Nephron progenitor cell (in vitro differentiated cells): Measurements from ENCODE around the gene CIB4.

Source experiments
- DNase-seq: peaks from one replicate; pipeline ENCODE4 v3.0.0; 2021
- H3K27ac Mint-ChIP-seq: 2 replicates; pipeline ENCODE4 v1.8.0; 2021; ENCODE audit warnings: mild to moderate bottlenecking, moderate library complexity, mixed read lengths
- H3K27me3 Mint-ChIP-seq: 2 replicates; pipeline ENCODE4 v1.8.0; 2021; ENCODE audit warnings: mild to moderate bottlenecking, low read depth, mixed read lengths; ENCODE audit not compliant: poor library complexity
- H3K36me3 Mint-ChIP-seq: 2 replicates; pipeline ENCODE4 v1.8.0; 2021; ENCODE audit warnings: low read depth, mixed read lengths
- H3K4me1 Mint-ChIP-seq: 2 replicates; pipeline ENCODE4 v1.8.0; 2021; ENCODE audit warnings: mixed read lengths
- H3K4me3 Mint-ChIP-seq: 2 replicates; pipeline ENCODE4 v1.8.0; 2021; ENCODE audit warnings: mild to moderate bottlenecking, moderate library complexity, mixed read lengths
- H3K9me3 Mint-ChIP-seq: 2 replicates; pipeline ENCODE4 v1.8.0; 2021; ENCODE audit warnings: mild to moderate bottlenecking, moderate library complexity, mixed read lengths
- TF ChIP-seq, protein P1 (sequence below): fragments of 200-600 bp; sonication (generic); IDR thresholded peaks from 2 replicates; pipeline ENCODE4 v1.5.0; 2021; ENCODE audit warnings: antibody characterized with exemption

CIB4 gene

DNA sequence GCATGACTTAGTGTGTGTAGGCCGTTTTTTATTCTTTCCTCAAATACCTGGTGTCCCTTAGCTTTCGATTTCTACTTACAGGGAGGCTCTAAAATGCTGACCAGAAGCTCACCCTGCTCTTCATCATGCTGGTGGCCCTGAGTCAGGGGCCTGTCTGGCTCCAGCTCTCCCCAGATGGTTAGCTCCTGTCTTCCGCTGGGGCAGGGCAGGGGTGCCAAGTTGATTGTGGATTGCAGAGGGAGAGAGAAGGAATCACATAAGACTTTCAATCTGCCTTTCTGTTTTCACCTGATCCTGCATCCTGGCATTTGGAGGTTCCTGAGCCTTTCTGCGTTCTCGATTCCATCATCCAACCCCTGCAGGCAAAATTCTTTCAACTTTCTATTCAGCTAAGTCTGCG, 4.2 kb downstream of the CIB4 start:
- no peaks in the 10 kb centered on the region for H3K27me3 Mint-ChIP-seq
- peaks cover 9% of the 10 kb centered on the region for H3K4me1 Mint-ChIP-seq
- H3K36me3 Mint-ChIP-seq: no peaks in the 10 kb centered on the region
- TF ChIP-seq, protein P1, sequence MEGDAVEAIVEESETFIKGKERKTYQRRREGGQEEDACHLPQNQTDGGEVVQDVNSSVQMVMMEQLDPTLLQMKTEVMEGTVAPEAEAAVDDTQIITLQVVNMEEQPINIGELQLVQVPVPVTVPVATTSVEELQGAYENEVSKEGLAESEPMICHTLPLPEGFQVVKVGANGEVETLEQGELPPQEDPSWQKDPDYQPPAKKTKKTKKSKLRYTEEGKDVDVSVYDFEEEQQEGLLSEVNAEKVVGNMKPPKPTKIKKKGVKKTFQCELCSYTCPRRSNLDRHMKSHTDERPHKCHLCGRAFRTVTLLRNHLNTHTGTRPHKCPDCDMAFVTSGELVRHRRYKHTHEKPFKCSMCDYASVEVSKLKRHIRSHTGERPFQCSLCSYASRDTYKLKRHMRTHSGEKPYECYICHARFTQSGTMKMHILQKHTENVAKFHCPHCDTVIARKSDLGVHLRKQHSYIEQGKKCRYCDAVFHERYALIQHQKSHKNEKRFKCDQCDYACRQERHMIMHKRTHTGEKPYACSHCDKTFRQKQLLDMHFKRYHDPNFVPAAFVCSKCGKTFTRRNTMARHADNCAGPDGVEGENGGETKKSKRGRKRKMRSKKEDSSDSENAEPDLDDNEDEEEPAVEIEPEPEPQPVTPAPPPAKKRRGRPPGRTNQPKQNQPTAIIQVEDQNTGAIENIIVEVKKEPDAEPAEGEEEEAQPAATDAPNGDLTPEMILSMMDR: no peak
- no peak for DNase-seq
- H3K9me3 Mint-ChIP-seq: no peaks in the 10 kb centered on the region
- H3K4me3 Mint-ChIP-seq: no peak overlapping the region
- no peak overlapping the region for H3K27ac Mint-ChIP-seq

- Mint-ChIP-seq H3K36me3 (no peaks in the 10 kb centered on the region), H3K4me3 (no peak overlapping the region), H3K27me3 (peaks cover 2% of the 10 kb centered on the region), H3K9me3 (no peaks in the 10 kb centered on the region), H3K4me1 (peaks cover 24% of the 10 kb centered on the region), H3K27ac (no peak overlapping the region)
- DNase-seq: no peak
- TF ChIP-seq, protein P1: no peak
Measured at GRCh38 chr2:26635401-26635800, 5.8 kb downstream of the CIB4 start.

GRCh38 chr2:26634636-26635230, 6.4 kb downstream of the CIB4 start:
- Mint-ChIP-seq H3K4me1 (peaks cover 28% of the 10 kb centered on the region), H3K4me3 (no peak overlapping the region), H3K27me3 (peaks cover 5% of the 10 kb centered on the region), H3K36me3 (no peaks in the 10 kb centered on the region), H3K9me3 (no peaks in the 10 kb centered on the region), H3K27ac (no peak overlapping the region)
- no peak for DNase-seq
- TF ChIP-seq, protein P1: no peak

GRCh38 chr2:26633993-26634595, 7.1 kb downstream of the CIB4 start:
- no peak overlapping the region for H3K4me3 Mint-ChIP-seq
- peaks cover 5% of the 10 kb centered on the region for H3K27me3 Mint-ChIP-seq
- peaks cover 28% of the 10 kb centered on the region for H3K4me1 Mint-ChIP-seq
- no peaks in the 10 kb centered on the region for H3K36me3 Mint-ChIP-seq
- no peaks in the 10 kb centered on the region for H3K9me3 Mint-ChIP-seq
- TF ChIP-seq, protein P1: no peak
- H3K27ac Mint-ChIP-seq: no peak overlapping the region
- DNase-seq: no peak

DNA sequence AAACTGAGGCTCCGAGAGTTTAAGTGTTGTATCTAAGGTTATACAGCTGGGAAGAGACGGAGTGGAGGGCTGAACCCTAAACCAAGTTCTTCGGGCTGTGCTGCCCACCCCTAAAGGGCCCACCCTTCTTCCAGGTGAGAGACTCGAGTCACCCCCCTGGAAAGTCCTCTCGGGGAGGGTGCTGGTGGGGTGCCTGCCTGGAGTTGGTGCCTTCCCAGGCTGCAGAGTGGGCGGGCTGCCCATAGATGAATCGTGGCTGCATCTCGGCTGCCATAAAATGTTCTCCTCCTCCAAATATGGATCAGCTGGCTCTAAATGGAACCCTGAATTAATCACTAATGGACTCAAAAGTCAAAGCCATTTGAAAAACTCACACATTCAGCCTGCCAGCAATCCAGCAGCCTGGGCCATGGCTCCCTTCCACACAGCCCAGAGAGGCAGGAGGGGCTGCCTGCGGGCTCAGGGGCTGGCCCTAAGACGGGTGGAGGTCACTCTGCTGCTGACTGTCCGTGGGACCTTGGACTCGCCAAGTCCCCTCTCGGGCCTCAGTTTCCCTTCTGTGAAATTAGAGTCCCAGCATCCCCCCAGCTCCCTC, 7.7 kb downstream of the CIB4 start:
- H3K4me3 Mint-ChIP-seq: no peak overlapping the region
- H3K9me3 Mint-ChIP-seq: no peaks in the 10 kb centered on the region
- H3K27me3 Mint-ChIP-seq: peaks cover 5% of the 10 kb centered on the region
- H3K36me3 Mint-ChIP-seq: no peaks in the 10 kb centered on the region
- TF ChIP-seq, protein P1: no peak
- peaks cover 28% of the 10 kb centered on the region for H3K4me1 Mint-ChIP-seq
- no peak for DNase-seq
- H3K27ac Mint-ChIP-seq: no peak overlapping the region
